K562 (cell line): ENCODE results near the gene KLHDC7B. TPM values are rescaled to one million over a fixed set of nuclear protein-coding genes. Genes with fewer than 3 reads are reported as not detected.

ENCODE experiments used
- ATAC-seq: fragments of 200-7000 bp; cut with Tn5 transposase; 3 replicates; pipeline ENCODE4 v1.9.1; 2020; ENCODE audit warnings: moderate library complexity
- BruUV-seq: library from RNA; stranded (reverse); fragments of 400-500 nt; replicated peaks from 2 replicates; lab custom pipeline; 2021; lab: Mats Ljungman, UMichigan
- CTCF ChIA-PET: fragments of 300-600 bp; formaldehyde crosslinking; extraction: SDS; loops from one replicate; lab custom pipeline; 2021; ENCODE audit warnings: low intra/inter-chr PET ratio; lab: Yijun Ruan, JAX
- POLR2A ChIA-PET: fragments of 300-600, 350-650 bp; sonication (Branson Sonifier 250); formaldehyde crosslinking; extraction: SDS; loops from one replicate; lab custom pipeline; 2021; ENCODE audit warnings: antibody characterized with exemption, inconsistent platforms; lab: Yijun Ruan, JAX
- DNase-seq, 4 experiments: peaks; one replicate each; pipeline versions ENCODE4 v3.0.0 to v3.0.0-alpha.2; 2011 to 2018; ENCODE audit warnings: low spot score in 3 of 4, mixed read lengths in 3 of 4; ENCODE audit errors: extremely low read depth in 1 of 4
- FAIRE-seq: peaks from 2 replicates; lab custom pipeline; 2011; peaks lifted over from hg19 to GRCh38; lab: Jason Lieb, UNC
- H2AFZ ChIP-seq: 2 replicates; pipeline ENCODE4 v1.6.0; 2011; ENCODE audit warnings: low read depth, low read length, control low read depth, inconsistent platforms
- H3K27ac ChIP-seq: fragments of 200-600 bp; 3 replicates; pipeline ENCODE4 v1.8.0; 2011; ENCODE audit warnings: low read depth, mild to moderate bottlenecking, control low read depth, inconsistent platforms, low read length, moderate library complexity, mixed read lengths; ENCODE audit errors: extremely low read depth
- H3K27me3 ChIP-seq, 2 experiments: fragments of 300-600 bp in 1 of 2; 2 replicates in 1 of 2; 3 replicates in 1 of 2; pipeline versions ENCODE4 v1.6.0 to v1.8.0; 2011; ENCODE audit warnings: inconsistent platforms in 2 of 2, low read length in 2 of 2, mild to moderate bottlenecking in 1 of 2, mixed read lengths in 1 of 2, moderate library complexity in 1 of 2; ENCODE audit not compliant: control insufficient read depth in 2 of 2, insufficient read depth in 2 of 2
- H3K36me3 ChIP-seq: fragments of 300-600 bp; 3 replicates; pipeline ENCODE4 v1.8.0; 2011; ENCODE audit warnings: mild to moderate bottlenecking, low read length, inconsistent platforms; ENCODE audit not compliant: control insufficient read depth, insufficient read depth
- H3K4me1 ChIP-seq, 2 experiments: fragments of 200-600 bp in 1 of 2; replicated peaks in 1 of 2; 2 replicates in 1 of 2; 3 replicates in 1 of 2; pipeline versions ENCODE4 v1.5.1 to v1.8.0; 2011; ENCODE audit warnings: inconsistent platforms in 2 of 2, low read length in 2 of 2, mild to moderate bottlenecking in 1 of 2, mixed read lengths in 1 of 2, moderate library complexity in 1 of 2; ENCODE audit not compliant: control insufficient read depth in 2 of 2, insufficient read depth in 2 of 2
- H3K4me2 ChIP-seq: 2 replicates; pipeline ENCODE4 v1.6.1; 2011; ENCODE audit warnings: low read length, control low read depth, inconsistent platforms, mixed read lengths; ENCODE audit not compliant: insufficient read depth
- H3K4me3 ChIP-seq: fragments of 200-600 bp; sonication (generic), shearing (Covaris generic); 2 replicates; pipeline ENCODE4 v1.5.1; 2016; ENCODE audit warnings: control low read depth, inconsistent platforms
- H3K79me2 ChIP-seq: fragments of 200-600 bp; 3 replicates; pipeline ENCODE4 v1.8.0; 2011; ENCODE audit warnings: low read length, inconsistent platforms; ENCODE audit not compliant: control insufficient read depth, insufficient read depth
- H3K9ac ChIP-seq, 2 experiments: 2 replicates each; pipeline versions ENCODE4 v1.6.0 to v1.6.1; 2011; ENCODE audit warnings: low read depth in 2 of 2, low read length in 2 of 2, control low read depth in 1 of 2, inconsistent platforms in 1 of 2, mild to moderate bottlenecking in 1 of 2, mixed read lengths in 1 of 2; ENCODE audit not compliant: insufficient read depth in 1 of 2
- H3K9me1 ChIP-seq: one replicate; pipeline ENCODE4 v1.6.0; 2011; ENCODE audit warnings: inconsistent platforms, mild to moderate bottlenecking, low read length, moderate library complexity; ENCODE audit not compliant: control insufficient read depth, insufficient read depth
- H3K9me3 ChIP-seq: replicated peaks from 2 replicates; pipeline ENCODE4 v1.5.1; 2011; ENCODE audit warnings: low read depth, low read length, inconsistent platforms; ENCODE audit not compliant: control insufficient read depth, insufficient read depth
- H4K20me1 ChIP-seq: replicated peaks from 2 replicates; pipeline ENCODE4 v1.6.1; 2011; ENCODE audit warnings: low read length, inconsistent platforms, mixed read lengths; ENCODE audit not compliant: control insufficient read depth, insufficient read depth
- BMI1 ChIP-seq: fragments of 150-350 bp; IDR thresholded peaks from 2 replicates; pipeline ENCODE4 v1.6.1; 2014; ENCODE audit warnings: low read length
- BRD9 ChIP-seq: fragments of 450-650 bp; IDR thresholded peaks from 2 replicates; pipeline ENCODE4 v1.6.1; 2018; ENCODE audit warnings: low read depth; ENCODE audit not compliant: partially characterized antibody
- CREBBP ChIP-seq: IDR thresholded peaks from one replicate; pipeline ENCODE4 v1.6.1; 2012; ENCODE audit warnings: low read depth, mild to moderate bottlenecking, control low read depth, inconsistent platforms, low read length
- ELF4 ChIP-seq: fragments of 450-650 bp; formaldehyde crosslinking; IDR thresholded peaks from 2 replicates; pipeline ENCODE4 v1.4.0; 2022; ENCODE audit warnings: missing genetic modification characterization
- ETV5 ChIP-seq: sonication (generic); formaldehyde crosslinking; IDR thresholded peaks from 2 replicates; pipeline ENCODE4 v1.4.0; 2020; ENCODE audit warnings: low read depth, mild to moderate bottlenecking, missing genetic modification reagents
- HDAC2 ChIP-seq: fragments of 450-650 bp; IDR thresholded peaks from 2 replicates; pipeline ENCODE4 v1.6.1; 2016; ENCODE audit warnings: mild to moderate bottlenecking
- HMBOX1 ChIP-seq: sonication (generic); IDR thresholded peaks from 2 replicates; pipeline ENCODE4 v1.6.1; 2016
- MYBL2 ChIP-seq, 2 experiments: fragments of 450-650 bp in 1 of 2; sonication (generic) in 1 of 2; formaldehyde crosslinking in 1 of 2; IDR thresholded peaks; 2 replicates each; pipeline versions ENCODE4 v1.6.1 to v1.8.1; 2017 to 2022; ENCODE audit warnings: borderline replicate concordance in 1 of 2, inconsistent platforms in 1 of 2, low read depth in 1 of 2, mild to moderate bottlenecking in 1 of 2, missing genetic modification reagents in 1 of 2, moderate library complexity in 1 of 2
- PHF21A ChIP-seq: fragments of 450-650 bp; IDR thresholded peaks from 2 replicates; pipeline ENCODE4 v1.6.1; 2017; ENCODE audit warnings: low read depth, borderline replicate concordance
- PML ChIP-seq: IDR thresholded peaks from 2 replicates; pipeline ENCODE4 v1.6.1; 2012; ENCODE audit warnings: low read length, inconsistent platforms
- SETDB1 ChIP-seq: IDR thresholded peaks from one replicate; pipeline ENCODE4 v1.6.1; 2012; ENCODE audit warnings: low read length, control low read depth, inconsistent platforms
- SREBF1 ChIP-seq: fragments of 150-350 bp; IDR thresholded peaks from 2 replicates; pipeline ENCODE4 v1.6.1; 2014; ENCODE audit warnings: antibody characterized with exemption, low read depth, low read length, borderline replicate concordance
- USF2 ChIP-seq: sonication (generic); formaldehyde crosslinking; IDR thresholded peaks from 2 replicates; pipeline ENCODE4 v1.5.0; 2020; ENCODE audit warnings: missing genetic modification reagents
- ZEB2 ChIP-seq: fragments of 450-650 bp; IDR thresholded peaks from 2 replicates; pipeline ENCODE4 v1.6.1; 2016
- ZKSCAN8 ChIP-seq: fragments of 200-800 bp; sonication (Bioruptor generic); IDR thresholded peaks from 2 replicates; pipeline ENCODE4 v1.6.1; 2016; ENCODE audit warnings: missing genetic modification characterization, missing compliant biosample characterization
- ZNF41 ChIP-seq: fragments of 250-450 bp; sonication (Bioruptor Pico); conservative IDR thresholded peaks from 2 replicates; pipeline ENCODE4 v1.4.0; 2020; ENCODE audit warnings: mild to moderate bottlenecking
- ZNF75A ChIP-seq: fragments of 450-650 bp; formaldehyde crosslinking; IDR thresholded peaks from 2 replicates; pipeline ENCODE4 v1.4.0; 2020; ENCODE audit warnings: mild to moderate bottlenecking
- ZNF764 ChIP-seq: fragments of 250-450 bp; sonication (Bioruptor Pico); IDR thresholded peaks from 2 replicates; pipeline ENCODE4 v1.4.0; 2020; ENCODE audit warnings: low read depth, mild to moderate bottlenecking, moderate library complexity
- WGBS: fragments of 100-300 bp; shearing (Covaris generic); methylation state at CpG from one replicate; pipeline ENCODE4 v1.1.6; 2016; ENCODE audit warnings: low coverage, mixed read lengths; ENCODE audit not compliant: insufficient coverage; ENCODE audit errors: missing lambda C conversion rate; 5-methylcytosine and 5-hydroxymethylcytosine counted together
- in situ Hi-C: fragments of 300-500 bp; cut with MboI; formaldehyde crosslinking; loops from 4 replicates; pipeline ENCODE4 v1.15.0; 2018; ENCODE audit warnings: inconsistent platforms, mixed read lengths
- intact Hi-C: fragments of 100-400 bp; cut with micrococcal nuclease; formaldehyde crosslinking; loops from 2 replicates; pipeline ENCODE4 v1.14.2; 2022
- polyA plus RNA-seq, 8 experiments: library from polyadenylated mRNA; depleted of rRNA in 4 of 8; stranded (reverse) in 5 of 8; unstranded in 3 of 8; fragments of >200 nt; fragmentation: Nextera tagmentation in 2 of 8; fragmentation: Illumina TruSeq in 1 of 8; extraction: Ambion mirVana in 2 of 8; extraction: Trizol in 1 of 8; gene quantifications; 2 replicates each; pipeline versions ENCODE4 v1.2.1 to v1.2.3, GENCODE V29; 2011 to 2014; ENCODE audit warnings: inconsistent platforms in 1 of 8, missing spikeins in 1 of 8
- total RNA-seq, 7 experiments: library from RNA; depleted of rRNA in 6 of 7; stranded (reverse); fragments of >200 nt in 6 of 7; fragmentation: Illumina TruSeq in 2 of 7; extraction: Trizol in 2 of 7; gene quantifications; 2 replicates each; pipeline versions ENCODE4 v1.2.1 to v1.2.3, GENCODE V29; 2011 to 2021; ENCODE audit warnings: low replicate concordance in 1 of 7

Gene KLHDC7B
- total and polyA plus RNA-seq, 9 of the 15 experiments (the other 6 are each of a cell fraction or from before 2014, with no cell fraction given) = 0.04 to 0.22 (median 0.05) TPM; not detected in 4

GRCh38 chr22:50516068-50516467 lies 29.6 kb upstream of the KLHDC7B start:
- no peaks in the 10 kb centered on the region for H4K20me1 ChIP-seq
- H3K9me3 ChIP-seq = no peaks in the 10 kb centered on the region
- H3K9ac ChIP-seq = no peak overlapping the region; a peak in 1 of 4 replicates
- intact Hi-C loops = no loop called here
- in situ Hi-C loops = no loop called here
- no peak for TF ChIP-seq BRD9
- no peak for TF ChIP-seq HMBOX1
- TF ChIP-seq ZNF41 (CRISPR knock-in tag) = no peak
- TF ChIP-seq ZKSCAN8 (CRISPR knock-in tag) = no peak
- no peak for TF ChIP-seq ETV5 (CRISPR knock-in tag)
- TF ChIP-seq PHF21A = no peak
- TF ChIP-seq USF2 = no peak
- no peak for TF ChIP-seq MYBL2 (IDR thresholded peaks at IDR 0.05; ENCODE audit: low read depth)
- no peak for TF ChIP-seq MYBL2 (CRISPR knock-in tag; IDR thresholded peaks at IDR 0.05; ENCODE audit: borderline replicate concordance)
- TF ChIP-seq ELF4 (CRISPR knock-in tag) = no peak
- TF ChIP-seq SETDB1 = no peak
- TF ChIP-seq ZNF764 (CRISPR knock-in tag) = no peak
- no peak for TF ChIP-seq HDAC2
- no peak for TF ChIP-seq BMI1
- TF ChIP-seq ZNF75A = no peak
- no peak for TF ChIP-seq ZEB2
- no peak for TF ChIP-seq PML
- no peak for TF ChIP-seq CREBBP
- TF ChIP-seq SREBF1 = no peak
- BruUV-seq = no TSS peak
- ATAC-seq (no peak), DNase-seq (no peak), FAIRE-seq (no peak)
- ChIA-PET POLR2A (no interaction called here), CTCF (no interaction called here)
- H3K4me3 ChIP-seq = no peak overlapping the region
- H3K36me3 ChIP-seq = peaks cover 60% of the 10 kb centered on the region; the same call in 1 of the 3 replicates
- peaks cover 0 to 4% of the 10 kb centered on the region in 2 experiments; a peak in 2 of 5 replicates for H3K4me1 ChIP-seq
- H3K9me1 ChIP-seq = no peaks in the 10 kb centered on the region
- no peak overlapping the region for H3K27ac ChIP-seq
- WGBS = 98% methylated on average over 5 of the region's 8 CpGs
- no peak overlapping the region for H3K4me2 ChIP-seq
- no peaks in the 10 kb centered on the region for H3K27me3 ChIP-seq
- H3K79me2 ChIP-seq = peaks cover 43% of the 10 kb centered on the region
- no peak overlapping the region for H2AFZ ChIP-seq
